SH-SY5Y (cell line): ENCODE data around the gene INSR.

Experiments used
- GATA2 ChIP-seq: IDR thresholded peaks from 2 replicates; pipeline ENCODE4 v1.6.1; 2011; ENCODE audit warnings: mild to moderate bottlenecking, low read depth, low read length
- GATA3 ChIP-seq: IDR thresholded peaks from 2 replicates; pipeline ENCODE4 v1.6.1; 2011; ENCODE audit warnings: low read depth, mild to moderate bottlenecking, low read length, moderate library complexity

GRCh38 chr19:7280940-7281666, 13.1 kb downstream of the INSR start:
- TF ChIP-seq GATA3 (no peak), GATA2 (no peak)
